ELF-1 (cell line): ENCODE results near the gene YWHAG.
"Not testable (repeated sequence)": the region's sequence is repeated elsewhere in the genome, so short reads cannot be mapped to it uniquely, and the experiment has no call there.

Source experiments
- DNase-seq: peaks from one replicate; pipeline ENCODE4 v3.0.0-alpha.2; 2016; ENCODE audit warnings: low read depth, low spot score

Gene YWHAG

DNA sequence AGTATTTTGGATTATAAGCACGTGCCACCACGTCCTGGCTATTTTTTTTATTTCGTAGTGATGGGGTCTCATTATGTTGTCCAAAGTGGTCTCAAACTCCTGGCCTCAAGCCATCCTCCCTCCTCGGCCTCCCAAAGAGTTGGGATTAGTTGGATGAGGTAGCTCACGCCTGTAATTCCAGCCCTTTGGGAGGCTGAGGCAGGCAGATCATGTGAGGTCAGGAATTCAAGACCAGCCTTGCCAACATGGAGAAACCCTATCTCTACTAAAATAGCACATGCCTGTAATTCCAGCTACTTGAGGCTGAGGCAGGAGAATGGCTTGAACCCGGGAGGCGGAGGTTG, 21.8 kb upstream of the YWHAG start:
- no peak for DNase-seq

DNA sequence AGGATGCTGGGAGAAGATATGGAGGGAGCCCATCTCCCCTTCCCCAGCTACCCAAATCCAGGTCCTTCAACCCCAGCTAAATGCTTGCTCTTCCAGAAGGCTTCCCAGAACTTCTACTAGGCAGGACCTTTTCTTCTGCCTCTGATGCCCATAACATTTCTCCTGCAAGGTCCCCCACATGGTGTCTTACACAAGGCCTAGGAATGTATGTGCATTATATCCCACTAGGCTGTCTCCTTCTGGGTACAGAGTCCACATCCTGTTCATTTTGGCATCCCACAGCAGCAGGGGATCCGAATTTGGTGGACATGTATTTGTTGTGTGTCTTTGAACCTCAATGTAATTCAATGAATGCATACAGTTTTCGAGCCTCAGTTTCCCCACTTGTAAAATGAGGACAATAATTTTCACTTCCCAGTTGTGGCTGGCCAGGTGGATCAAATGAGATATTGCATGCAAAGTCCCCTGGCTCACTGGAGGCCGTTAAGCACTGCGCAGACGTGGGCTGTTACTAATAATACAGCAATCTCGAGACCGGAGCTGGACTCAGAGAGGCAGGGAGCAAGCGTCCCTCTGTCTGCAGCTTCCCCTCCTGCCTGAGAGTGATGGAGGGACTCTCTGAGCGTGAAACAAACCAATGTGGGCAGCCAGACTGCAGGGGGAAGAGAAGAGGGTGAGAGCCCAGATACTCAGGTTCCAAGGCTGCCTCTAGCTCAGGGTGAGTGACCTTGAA, 18.6 kb upstream of the YWHAG start:
- DNase-seq: no peak

DNA sequence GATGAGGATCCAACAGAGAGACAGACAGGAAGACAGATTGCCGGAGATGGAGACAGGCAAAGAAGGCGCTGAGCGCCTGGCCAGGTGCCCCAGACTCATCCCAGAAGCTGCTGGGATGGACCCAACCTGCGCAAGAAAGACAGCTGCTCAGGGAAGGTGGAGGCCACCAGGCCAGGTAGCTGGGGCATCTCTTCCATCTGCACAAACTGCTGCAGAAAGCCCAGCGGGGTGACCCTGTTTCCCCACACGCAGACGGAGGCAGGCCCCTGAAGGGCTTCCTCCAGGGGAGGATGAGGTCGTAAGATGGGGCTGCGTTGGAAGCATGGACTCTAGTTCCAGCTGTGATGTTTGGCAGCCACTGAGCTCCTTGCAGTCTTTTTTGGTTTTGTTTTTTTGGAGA, 16.5 kb upstream of the YWHAG start:
- DNase-seq: no peak

DNA sequence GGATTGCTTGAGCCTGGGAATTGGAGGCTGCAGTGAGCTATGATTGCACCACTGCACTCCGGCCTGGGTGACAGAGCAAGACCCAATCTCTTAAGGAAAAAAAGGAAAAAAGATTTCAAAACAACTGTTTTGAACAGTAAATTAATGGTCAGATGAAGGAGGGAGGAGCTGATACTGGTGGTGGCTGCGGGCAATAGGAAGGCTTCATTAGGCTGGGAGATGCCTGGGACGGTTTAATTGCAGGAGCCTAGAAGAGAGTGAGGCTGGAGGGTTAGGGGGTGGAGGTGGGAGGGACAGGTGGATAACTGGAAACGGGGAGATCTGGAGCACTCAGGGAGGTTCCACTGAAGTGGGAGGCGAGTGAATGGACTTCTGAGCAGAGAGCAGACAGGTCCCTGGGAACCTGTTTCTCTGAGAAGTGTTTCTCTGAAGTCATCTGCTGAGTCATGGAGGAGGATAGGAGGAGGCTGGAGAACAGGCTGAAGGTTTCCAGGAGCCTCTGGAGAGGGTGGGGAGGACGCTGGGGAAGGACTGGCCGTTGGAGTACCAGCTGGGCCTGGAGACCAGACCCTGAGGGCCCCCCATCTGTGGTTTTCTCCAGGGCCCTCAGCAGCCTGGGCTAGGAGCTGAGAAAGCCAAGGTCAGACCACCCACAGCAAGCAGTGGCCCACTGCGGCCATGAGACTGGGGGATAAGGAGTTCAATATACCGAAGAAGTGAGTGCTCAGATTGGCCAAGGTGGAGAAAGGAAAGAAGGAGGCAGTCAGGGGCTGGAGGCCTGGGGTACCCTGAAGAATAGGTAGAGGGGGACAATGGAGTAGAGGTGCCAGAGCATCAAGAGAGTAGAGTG, 14.4 kb upstream of the YWHAG start:
- peak; percentile 71 for DNase-seq

DNA sequence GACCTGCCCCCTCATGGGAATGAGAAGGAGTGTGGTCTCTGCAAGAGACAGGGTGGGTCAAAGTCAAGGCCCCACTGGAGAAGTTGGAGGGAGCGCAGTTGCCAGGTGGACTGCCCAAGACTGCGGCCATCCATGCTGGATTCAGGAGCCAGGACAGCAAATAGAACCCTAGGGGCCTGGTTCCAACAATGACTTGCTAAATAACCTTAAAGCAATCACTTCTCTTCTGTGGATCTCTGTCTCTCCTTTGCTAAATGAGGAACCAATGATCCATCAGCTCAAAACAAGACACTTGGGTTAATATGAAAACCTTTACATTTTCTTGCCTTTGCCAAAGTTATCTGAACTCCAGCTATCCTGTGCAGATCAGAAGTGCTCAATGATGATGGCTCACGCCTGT, 12.6 kb upstream of the YWHAG start:
- no peak for DNase-seq

DNA sequence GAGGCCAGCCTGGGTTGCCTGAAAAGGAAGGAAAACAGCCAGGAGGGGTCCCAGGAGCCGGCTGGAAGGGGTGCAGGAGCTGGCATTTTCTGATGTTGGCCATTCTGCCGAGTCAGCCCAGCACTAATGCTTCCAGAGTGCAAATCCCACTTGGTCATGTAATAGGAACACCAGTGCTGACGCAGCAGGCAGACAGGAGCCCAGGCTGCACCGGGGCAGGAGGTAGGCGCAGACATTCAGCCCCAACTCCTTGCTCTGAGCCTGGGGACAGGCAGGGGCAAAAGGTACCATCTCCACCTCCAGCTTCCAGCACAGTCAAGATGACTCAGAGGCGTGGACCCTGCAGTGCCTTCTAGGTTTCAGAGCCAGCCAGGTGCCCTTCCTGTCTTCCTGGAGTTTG, 10.2 kb upstream of the YWHAG start:
- DNase-seq: peak; percentile 24

DNA sequence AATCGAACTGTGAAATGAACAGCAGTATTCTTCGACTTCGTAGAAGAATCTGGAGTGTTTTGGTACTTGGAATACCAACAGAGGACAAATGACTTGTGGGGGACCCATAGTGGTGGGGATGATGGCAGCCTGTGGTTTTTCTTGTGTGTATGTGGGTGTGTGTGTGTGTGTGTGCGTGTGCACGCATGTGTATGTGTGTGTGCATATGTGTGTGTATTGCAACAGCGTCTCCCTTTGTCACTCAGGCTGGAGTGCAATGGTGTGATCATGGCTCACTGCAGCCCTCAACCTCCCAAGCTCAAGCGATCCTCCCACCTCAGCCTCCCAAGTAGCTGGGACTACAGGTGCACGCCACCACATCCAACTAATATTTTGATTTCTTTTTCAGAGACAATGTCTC, 9.4 kb upstream of the YWHAG start:
- no peak for DNase-seq

DNA sequence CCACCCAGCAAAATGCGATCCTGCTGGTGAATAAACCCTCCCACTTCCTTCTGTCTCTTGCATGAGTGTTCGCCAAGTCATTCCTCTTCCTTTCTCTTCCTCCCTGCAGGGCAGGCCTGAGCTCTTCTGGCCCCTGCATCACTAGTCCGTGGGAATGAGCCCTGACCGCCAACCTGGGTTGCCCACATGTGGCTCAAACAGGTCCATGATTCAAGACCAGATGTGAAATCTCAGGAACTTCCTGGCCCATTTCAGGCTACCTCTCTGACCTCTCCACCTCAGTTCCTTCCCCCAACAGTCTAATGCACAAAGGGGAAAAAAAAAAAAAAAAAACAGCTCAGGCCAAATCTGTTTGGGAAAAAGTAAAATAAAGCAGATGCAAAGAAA, 5.4 kb upstream of the YWHAG start:
- DNase-seq: no peak

DNA sequence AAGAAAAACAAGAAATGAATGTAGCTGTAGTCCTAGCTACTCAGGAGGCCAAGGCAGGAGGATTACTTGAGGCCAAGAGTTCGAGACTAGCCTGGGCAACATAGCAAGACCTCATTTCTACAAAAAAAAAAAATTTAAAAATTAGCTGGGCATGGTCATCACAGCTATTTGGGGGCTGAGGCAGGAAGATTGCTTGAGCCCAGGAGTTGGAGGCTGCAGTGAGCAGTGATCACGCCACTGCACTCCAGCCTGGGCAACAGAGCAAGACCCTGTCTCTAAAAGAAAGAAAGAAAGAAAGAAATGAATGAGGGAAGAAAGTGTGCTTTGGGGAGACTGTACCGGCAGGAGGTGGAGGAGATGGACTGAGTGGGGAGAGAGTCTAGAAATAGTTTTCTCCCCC, 5.0 kb upstream of the YWHAG start:
- not testable (repeated sequence) for DNase-seq

DNA sequence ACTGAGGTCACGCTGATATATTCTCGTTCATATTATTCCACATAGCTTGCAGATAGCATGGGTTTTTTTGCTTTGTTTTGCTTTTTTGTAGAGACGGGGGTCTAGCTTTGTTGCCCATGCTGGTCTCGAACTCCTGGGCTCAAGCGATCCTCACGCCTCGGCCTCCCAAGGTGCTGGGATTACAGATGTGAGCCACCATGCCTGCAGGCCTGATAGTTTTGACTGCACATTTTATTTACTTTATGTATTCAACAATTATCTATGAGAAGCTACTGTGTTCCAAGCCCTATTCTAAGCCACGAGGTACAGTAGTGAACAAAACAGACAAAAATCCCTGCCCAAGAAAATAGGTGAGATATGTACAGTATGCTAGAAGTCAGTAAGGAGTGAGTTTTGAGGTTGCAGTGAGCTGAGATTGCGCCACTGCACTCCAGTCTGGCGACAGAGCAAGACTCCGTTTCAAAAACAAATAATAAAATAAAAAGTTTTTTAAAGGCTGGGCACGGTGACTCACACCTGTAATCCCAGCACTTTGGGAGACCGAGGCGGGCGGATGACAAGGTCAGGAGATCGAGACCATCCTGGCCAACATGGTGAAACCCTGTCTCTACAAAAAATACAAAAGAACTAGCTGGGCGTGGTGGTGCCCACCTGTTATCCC, 1.3 kb upstream of the YWHAG start:
- no peak for DNase-seq

DNA sequence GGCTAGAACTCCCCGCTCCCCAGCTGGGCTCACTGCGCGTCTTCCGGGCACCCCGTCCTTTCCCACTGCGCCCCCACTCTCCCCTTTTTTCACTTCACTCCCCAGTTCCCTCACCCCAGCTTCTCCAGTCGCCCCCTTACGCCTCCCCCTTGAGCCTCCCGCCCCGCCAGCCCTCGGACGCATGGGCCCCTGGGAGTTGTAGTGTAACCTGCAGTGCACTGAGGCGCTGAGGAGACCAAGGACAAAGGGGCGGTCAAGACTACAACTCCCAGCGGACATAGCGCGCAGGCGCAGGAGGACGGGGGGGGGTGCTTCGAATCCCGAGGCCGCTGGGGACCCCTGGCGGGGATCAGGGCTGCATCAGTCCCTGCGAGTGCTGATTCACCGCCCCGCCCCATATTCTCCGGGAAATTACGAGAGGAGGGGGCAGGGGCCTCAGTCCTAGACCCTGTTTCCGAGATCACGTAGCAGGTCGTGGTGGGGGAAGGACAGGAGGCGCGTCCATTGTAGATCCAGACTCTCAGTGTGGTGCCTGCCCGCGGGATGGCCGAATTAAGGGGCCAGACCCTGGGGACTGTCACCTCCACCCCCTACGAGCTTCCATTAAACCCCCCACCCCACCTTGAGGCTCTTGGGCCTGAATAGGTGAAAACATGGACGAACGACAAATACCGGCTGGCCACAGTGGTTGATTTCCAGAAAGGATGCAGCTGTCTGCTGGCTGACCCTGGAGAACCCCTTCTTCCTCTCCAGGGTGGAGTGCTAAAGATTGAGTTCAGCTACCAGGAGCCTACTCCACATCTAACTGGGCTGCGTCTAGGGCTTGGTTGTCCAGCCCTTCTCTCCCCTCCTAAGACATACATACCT, 553 bp upstream of the YWHAG start:
- DNase-seq: peak; percentile 99

DNA sequence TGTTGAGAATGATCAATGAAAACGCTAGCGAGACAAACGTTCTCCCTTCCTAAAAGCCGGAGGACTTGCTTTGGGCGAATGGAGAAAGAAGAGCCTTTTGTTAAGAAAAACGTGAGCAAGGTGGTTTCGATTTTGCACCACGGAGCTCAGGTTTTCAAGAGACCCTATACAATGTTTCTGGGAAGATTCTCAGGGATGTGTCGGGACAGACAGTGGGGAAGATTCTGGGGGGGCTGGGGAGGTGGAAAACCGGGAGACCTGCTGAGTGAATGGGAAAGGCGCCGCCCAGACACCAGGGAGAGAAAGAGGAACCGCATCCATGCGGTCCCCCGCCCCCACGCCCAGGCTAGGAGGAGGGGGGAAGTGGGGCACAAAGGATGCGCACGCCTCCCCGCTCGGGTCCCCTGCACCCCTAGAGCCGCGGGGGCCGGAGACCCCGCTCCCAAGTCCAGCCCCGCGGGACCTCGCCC, 745 bp downstream of the YWHAG start:
- no peak for DNase-seq

DNA sequence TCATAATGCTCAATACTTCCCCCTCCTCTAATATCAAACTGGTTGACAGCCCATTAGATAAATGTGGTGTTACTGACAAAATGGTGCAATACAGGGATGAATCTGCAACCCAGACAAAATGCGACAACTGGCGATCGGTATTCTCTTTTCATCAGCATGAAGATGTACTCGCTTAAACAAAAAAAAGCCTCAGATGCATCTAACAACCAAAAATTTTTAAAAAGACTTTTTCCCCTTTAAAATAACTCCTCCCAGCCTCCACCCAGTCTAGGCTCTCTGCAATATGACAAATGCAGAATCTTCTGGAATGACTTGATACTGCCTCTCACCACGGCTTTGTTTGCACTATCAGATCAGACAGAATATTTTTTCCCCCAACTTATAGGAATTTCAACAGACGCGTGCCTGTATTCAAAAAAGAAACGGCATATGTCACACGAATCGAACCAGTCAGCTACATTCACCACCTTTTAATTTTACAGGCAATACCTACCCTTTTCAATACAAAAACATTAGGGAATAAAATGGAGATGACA, 1.2 kb downstream of the YWHAG start:
- DNase-seq: no peak

DNA sequence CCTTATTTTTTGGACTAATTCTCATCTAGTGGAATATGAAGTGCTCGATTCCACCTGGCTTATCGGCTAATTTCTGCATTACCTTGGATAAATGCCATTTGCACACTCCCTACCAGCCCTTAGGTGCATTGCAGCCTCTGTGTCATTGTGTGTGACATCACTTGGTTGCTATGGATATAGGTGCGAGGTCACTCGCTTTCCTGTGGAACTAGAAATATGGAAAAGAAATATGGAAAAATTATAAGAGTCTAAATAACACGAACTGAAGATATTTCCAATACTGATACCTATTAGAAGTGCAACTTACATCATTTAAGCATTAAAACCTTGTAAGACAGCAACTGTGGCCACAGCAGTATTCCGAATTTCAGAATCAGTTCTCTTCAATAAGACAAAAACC, 2.0 kb downstream of the YWHAG start:
- DNase-seq: no peak

DNA sequence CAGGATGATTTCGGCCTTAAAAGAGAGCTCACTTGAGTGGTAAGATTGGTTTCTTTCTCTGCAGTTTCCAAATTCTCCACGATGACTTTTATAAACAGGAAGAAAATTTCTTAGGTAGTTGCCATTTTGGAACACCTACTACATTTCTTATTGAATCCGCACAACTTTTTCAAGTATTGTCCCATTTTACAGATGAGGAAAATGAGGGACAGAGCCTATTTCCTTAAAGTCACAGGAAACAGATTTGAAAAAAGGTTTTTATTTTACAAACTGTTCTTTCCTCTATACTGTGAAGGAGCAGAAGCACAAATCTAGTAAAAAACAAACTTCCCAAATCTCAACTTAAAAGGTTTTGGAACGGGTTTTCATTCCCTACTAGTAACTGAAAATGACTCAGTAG, 2.7 kb downstream of the YWHAG start:
- no peak for DNase-seq

DNA sequence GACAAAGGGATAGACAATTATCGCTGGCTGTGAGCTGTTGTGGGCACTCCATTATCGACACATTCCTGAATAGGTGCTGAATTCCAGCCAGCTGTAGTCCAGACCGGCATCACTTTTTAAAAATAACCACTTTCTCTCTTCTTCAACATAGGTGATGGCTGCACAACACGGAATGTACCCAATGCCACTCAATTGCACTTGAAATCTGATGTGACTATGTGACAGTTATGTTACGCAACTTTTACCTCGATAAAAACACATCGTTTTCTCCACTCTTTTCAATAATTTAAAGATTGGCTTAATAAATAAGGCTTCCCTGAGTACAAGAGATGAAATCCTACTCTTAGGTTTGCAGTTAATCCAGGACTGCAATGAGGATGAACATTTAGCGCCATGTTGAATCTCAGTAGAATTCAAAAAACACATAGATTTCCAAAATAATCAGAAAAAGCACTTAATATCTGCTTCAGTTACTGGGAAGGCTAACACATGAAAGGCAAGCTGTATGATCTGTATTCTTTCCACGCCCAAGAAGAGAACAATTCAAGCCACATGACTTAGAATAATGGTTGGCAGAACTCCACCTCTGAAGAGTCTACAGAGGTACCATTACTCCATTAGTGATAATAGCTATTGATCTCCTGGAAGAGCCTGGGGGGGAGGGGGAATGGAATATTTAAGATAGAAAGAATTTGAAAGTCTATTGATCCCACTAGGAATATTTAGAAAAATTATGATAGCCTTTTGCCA, 3.6 kb downstream of the YWHAG start:
- no peak for DNase-seq

DNA sequence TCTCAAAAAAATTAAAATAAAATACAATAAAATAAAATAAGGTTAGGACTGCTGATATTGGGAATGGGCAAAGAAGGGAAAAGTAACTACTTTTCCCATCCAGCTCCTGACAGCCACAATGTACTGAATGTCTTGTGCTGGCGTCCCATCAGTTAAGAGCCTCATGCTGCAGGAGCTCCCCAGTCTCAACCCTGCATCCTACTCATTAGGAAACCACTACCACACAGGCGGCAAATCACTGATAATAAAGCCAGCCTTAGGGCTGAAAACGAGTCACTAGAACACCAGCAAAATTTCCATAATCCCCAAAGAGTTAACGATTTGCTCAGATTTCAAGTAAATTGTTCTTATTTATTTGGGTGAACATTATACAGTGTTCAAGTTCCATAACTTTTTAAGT, 4.3 kb downstream of the YWHAG start:
- DNase-seq: no peak

DNA sequence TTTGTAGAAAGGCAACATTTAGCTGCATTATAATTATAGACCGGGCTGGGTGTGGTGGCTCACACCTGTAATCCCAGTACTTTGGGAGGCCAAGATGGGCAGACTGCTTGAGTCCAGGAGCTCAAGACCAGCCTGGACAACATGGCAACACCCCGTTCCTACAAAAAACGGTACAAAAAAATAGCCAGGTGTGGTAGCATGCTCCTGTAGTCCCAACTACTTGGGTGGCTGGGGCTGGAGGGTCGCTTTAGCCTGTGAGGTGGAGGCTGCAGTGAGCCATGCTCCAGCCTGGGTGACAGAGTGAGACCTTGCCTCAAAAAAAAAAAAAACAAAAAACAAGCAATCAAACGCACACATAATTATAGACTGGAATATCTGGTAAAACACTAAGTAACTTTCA, 5.0 kb downstream of the YWHAG start:
- DNase-seq: no peak

DNA sequence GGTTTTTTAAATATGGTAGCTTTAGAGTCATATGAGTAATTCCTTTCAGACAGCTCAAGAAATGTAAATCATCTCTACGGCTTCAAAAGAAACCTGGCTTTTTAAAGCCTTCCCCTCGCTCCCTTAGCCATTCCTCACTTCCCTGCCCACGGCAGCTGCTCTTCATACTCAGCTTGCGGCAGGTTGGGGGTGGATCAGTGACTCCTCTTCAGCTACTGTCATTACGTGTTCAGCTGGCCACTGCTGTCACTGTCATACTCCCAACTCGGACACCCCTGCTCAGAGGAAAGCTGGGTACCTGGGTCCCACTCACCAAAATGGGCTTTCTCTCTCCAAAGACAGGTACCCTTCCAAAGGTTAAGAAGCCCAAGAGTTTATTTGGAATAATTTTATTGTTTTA, 6.6 kb downstream of the YWHAG start:
- DNase-seq: no peak

DNA sequence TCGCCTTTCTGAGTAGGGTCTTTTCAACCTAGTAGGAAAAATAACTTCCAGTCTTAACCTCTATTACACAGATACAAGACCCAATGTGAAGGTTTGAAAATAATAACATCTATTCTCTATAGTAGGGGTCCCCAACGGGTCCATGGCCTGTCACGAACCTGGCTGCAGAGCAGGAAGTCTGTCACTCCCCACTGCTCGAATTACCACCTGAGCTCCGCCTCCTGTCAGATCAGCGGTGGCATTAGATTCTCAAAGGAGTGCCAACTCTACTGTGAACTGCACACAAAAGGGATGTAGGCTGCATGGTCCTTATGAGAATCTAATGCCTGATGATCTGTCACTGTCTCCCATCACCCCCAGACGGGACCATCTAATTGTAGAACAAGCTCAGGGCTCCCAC, 7.4 kb downstream of the YWHAG start:
- DNase-seq: no peak
